H9 (cell line): ENCODE data around the gene HASPIN. TPM values are rescaled to one million over a fixed set of nuclear protein-coding genes. Genes with fewer than 3 reads are reported as not detected.

Source experiments
- DNase-seq: peaks from one replicate; pipeline ENCODE4 v3.0.0-alpha.2; 2017
- H2AFZ ChIP-seq: one replicate; pipeline ENCODE4 v1.6.1; 2013; ENCODE audit warnings: mild to moderate bottlenecking, low read length, control low read depth, moderate library complexity
- H2AK5ac ChIP-seq: 2 replicates; pipeline ENCODE4 v1.6.1; 2013; ENCODE audit warnings: low read length, control low read depth, mixed read lengths; ENCODE audit not compliant: insufficient read length
- H2BK120ac ChIP-seq: one replicate; pipeline ENCODE4 v1.6.1; 2013; ENCODE audit warnings: low read depth, mild to moderate bottlenecking, low read length, control low read depth, inconsistent platforms; ENCODE audit not compliant: poor library complexity, severe bottlenecking
- H2BK12ac ChIP-seq: 2 replicates; pipeline ENCODE4 v1.6.1; 2013; ENCODE audit warnings: low read length, control low read depth, mixed read lengths, low read depth; ENCODE audit not compliant: insufficient read length
- H2BK15ac ChIP-seq: 2 replicates; pipeline ENCODE4 v1.6.1; 2013; ENCODE audit warnings: low read depth, low read length, control low read depth
- H2BK20ac ChIP-seq: one replicate; pipeline ENCODE4 v1.6.1; 2013; ENCODE audit warnings: low read depth, mild to moderate bottlenecking, low read length, control low read depth, inconsistent platforms; ENCODE audit not compliant: poor library complexity, severe bottlenecking
- H2BK5ac ChIP-seq: 2 replicates; pipeline ENCODE4 v1.6.1; 2013; ENCODE audit warnings: low read length, control low read depth, mixed read lengths; ENCODE audit not compliant: insufficient read length
- H3K14ac ChIP-seq: 2 replicates; pipeline ENCODE4 v1.6.1; 2013; ENCODE audit warnings: low read length, control low read depth; ENCODE audit not compliant: insufficient read depth
- H3K18ac ChIP-seq: 2 replicates; pipeline ENCODE4 v1.6.1; 2013; ENCODE audit warnings: low read depth, mild to moderate bottlenecking, mixed read lengths, low read length, control low read depth; ENCODE audit not compliant: insufficient read length
- H3K23ac ChIP-seq: 2 replicates; pipeline ENCODE4 v1.6.1; 2013; ENCODE audit warnings: low read length, control low read depth, mixed read lengths, low read depth; ENCODE audit not compliant: insufficient read length
- H3K23me2 ChIP-seq: 2 replicates; pipeline ENCODE4 v1.6.1; 2013; ENCODE audit warnings: low read depth, mild to moderate bottlenecking, mixed read lengths, low read length, control low read depth; ENCODE audit not compliant: insufficient read length, poor library complexity, severe bottlenecking
- H3K27ac ChIP-seq: 2 replicates; pipeline ENCODE4 v1.5.1; 2013; ENCODE audit warnings: low read length, control low read depth, mixed read lengths, low read depth; ENCODE audit not compliant: insufficient read length
- H3K27me3 ChIP-seq: 2 replicates; pipeline ENCODE4 v1.6.1; 2013; ENCODE audit warnings: low read length, control low read depth, inconsistent platforms; ENCODE audit not compliant: insufficient read depth
- H3K4ac ChIP-seq: 2 replicates; pipeline ENCODE4 v1.6.1; 2013; ENCODE audit warnings: low read depth, mild to moderate bottlenecking, control low read depth, inconsistent platforms, low read length, moderate library complexity
- H3K4me1 ChIP-seq: 2 replicates; pipeline ENCODE4 v1.6.1; 2013; ENCODE audit warnings: low read length, control low read depth, inconsistent platforms; ENCODE audit not compliant: insufficient read depth
- H3K4me2 ChIP-seq: 2 replicates; pipeline ENCODE4 v1.6.1; 2013; ENCODE audit warnings: low read length, control low read depth, mixed read lengths; ENCODE audit not compliant: insufficient read length, insufficient read depth
- H3K56ac ChIP-seq: 2 replicates; pipeline ENCODE4 v1.6.1; 2013; ENCODE audit warnings: low read depth, mild to moderate bottlenecking, mixed read lengths, low read length, control low read depth; ENCODE audit not compliant: insufficient read length
- H3K79me1 ChIP-seq: 2 replicates; pipeline ENCODE4 v1.6.1; 2013; ENCODE audit warnings: low read depth, mild to moderate bottlenecking, moderate library complexity, low read length, control low read depth, inconsistent platforms; ENCODE audit not compliant: insufficient read depth, poor library complexity, severe bottlenecking
- H3K79me2 ChIP-seq: 2 replicates; pipeline ENCODE4 v1.6.1; 2013; ENCODE audit warnings: low read length, control low read depth, inconsistent platforms; ENCODE audit not compliant: insufficient read depth
- H3K9ac ChIP-seq: 2 replicates; pipeline ENCODE4 v1.6.1; 2013; ENCODE audit warnings: low read length, control low read depth, mixed read lengths; ENCODE audit not compliant: insufficient read length; ENCODE audit errors: extremely low read depth
- H3K9me3 ChIP-seq: one replicate; pipeline ENCODE4 v1.6.1; 2013; ENCODE audit warnings: low read depth, low read length, inconsistent platforms; ENCODE audit not compliant: control insufficient read depth
- H3T11ph ChIP-seq: one replicate; pipeline ENCODE4 v1.6.1; 2013; ENCODE audit warnings: mild to moderate bottlenecking, low read length, control low read depth, inconsistent platforms
- H4K20me1 ChIP-seq: one replicate; pipeline ENCODE4 v1.6.1; 2013; ENCODE audit not compliant: control insufficient read depth, insufficient read length, insufficient read depth
- H4K5ac ChIP-seq: 2 replicates; pipeline ENCODE4 v1.6.1; 2013; ENCODE audit warnings: low read depth, mild to moderate bottlenecking, mixed read lengths, low read length, control low read depth; ENCODE audit not compliant: insufficient read length
- H4K8ac ChIP-seq: replicated peaks from 2 replicates; pipeline ENCODE4 v1.6.1; 2013; ENCODE audit warnings: low read length, control low read depth, mixed read lengths, low read depth; ENCODE audit not compliant: insufficient read length
- H4K91ac ChIP-seq: 2 replicates; pipeline ENCODE4 v1.6.1; 2013; ENCODE audit warnings: low read depth, mild to moderate bottlenecking, moderate library complexity, mixed read lengths, low read length, control low read depth; ENCODE audit not compliant: insufficient read length
- H3K27ac Mint-ChIP-seq, 3 experiments: 2 replicates in 2 of 3; 3 replicates in 1 of 3; pipeline ENCODE4 v1.8.0; 2020 to 2021; ENCODE audit warnings: mixed read lengths in 3 of 3, mild to moderate bottlenecking in 1 of 3, moderate library complexity in 1 of 3
- H3K27me3 Mint-ChIP-seq: 2 replicates; pipeline ENCODE4 v1.8.0; 2021; ENCODE audit warnings: low read depth, mild to moderate bottlenecking, moderate library complexity, mixed read lengths
- H3K36me3 Mint-ChIP-seq, 3 experiments: 2 replicates in 2 of 3; 3 replicates in 1 of 3; pipeline ENCODE4 v1.8.0; 2020 to 2021; ENCODE audit warnings: low read depth in 3 of 3, mixed read lengths in 3 of 3; ENCODE audit not compliant: insufficient read depth in 1 of 3
- H3K4me1 Mint-ChIP-seq, 2 experiments: 2 replicates each; pipeline ENCODE4 v1.8.0; 2020; ENCODE audit warnings: mixed read lengths in 2 of 2
- H3K4me3 Mint-ChIP-seq, 2 experiments: 2 replicates in 1 of 2; 3 replicates in 1 of 2; pipeline ENCODE4 v1.8.0; 2020 to 2021; ENCODE audit warnings: mild to moderate bottlenecking in 2 of 2, mixed read lengths in 2 of 2, moderate library complexity in 1 of 2
- H3K9me3 Mint-ChIP-seq, 2 experiments: 2 replicates in 1 of 2; 3 replicates in 1 of 2; pipeline ENCODE4 v1.8.0; 2020; ENCODE audit warnings: mild to moderate bottlenecking in 2 of 2, mixed read lengths in 2 of 2, moderate library complexity in 1 of 2
- WGBS: extraction: QIAGEN DNeasy Blood & Tissue Kit; methylation state at CpG from one replicate; pipeline ENCODE4 v1.1.7; 2013; ENCODE audit warnings: missing lambda C conversion rate, low lambda C conversion rate, mixed read lengths; ENCODE audit not compliant: insufficient read length; ENCODE audit errors: extremely low coverage; 5-methylcytosine and 5-hydroxymethylcytosine counted together
- total RNA-seq: library from RNA; stranded (reverse); gene quantifications from 2 replicates; pipeline ENCODE4 v1.2.1, GENCODE V29; 2021
- TF ChIP-seq, protein P1 (sequence below): fragments of 200-600 bp; sonication (generic); conservative IDR thresholded peaks from 3 replicates; pipeline ENCODE4 v1.8.0; 2021; ENCODE audit warnings: antibody characterized with exemption, mild to moderate bottlenecking

HASPIN gene
- total RNA-seq, 1 experiment from 2014 or later, result 26.6 TPM

DNA sequence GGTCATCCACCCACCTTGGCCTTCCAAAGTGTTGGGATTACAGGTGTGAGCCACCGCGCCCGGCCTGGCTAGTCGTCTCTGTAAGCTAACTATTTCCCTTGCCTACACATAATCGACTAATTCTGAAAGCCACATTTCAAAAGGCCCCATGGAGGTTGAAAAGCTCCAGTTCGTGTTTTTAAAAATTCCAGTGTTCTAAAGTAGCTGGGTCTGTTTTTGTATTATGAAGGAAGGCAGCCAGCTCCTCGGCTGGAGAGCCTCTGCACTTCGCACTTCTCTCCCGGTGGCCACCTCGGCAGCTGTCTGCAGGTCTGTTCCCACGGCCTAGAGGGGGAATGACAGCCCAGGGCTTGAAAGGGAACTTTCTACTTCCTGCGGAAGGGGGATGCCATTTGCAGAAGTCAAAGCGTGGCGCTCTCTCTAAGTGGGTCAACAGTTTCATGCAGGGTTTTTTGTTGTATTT, 16.9 kb downstream of the HASPIN start:
- TF ChIP-seq, protein P1, sequence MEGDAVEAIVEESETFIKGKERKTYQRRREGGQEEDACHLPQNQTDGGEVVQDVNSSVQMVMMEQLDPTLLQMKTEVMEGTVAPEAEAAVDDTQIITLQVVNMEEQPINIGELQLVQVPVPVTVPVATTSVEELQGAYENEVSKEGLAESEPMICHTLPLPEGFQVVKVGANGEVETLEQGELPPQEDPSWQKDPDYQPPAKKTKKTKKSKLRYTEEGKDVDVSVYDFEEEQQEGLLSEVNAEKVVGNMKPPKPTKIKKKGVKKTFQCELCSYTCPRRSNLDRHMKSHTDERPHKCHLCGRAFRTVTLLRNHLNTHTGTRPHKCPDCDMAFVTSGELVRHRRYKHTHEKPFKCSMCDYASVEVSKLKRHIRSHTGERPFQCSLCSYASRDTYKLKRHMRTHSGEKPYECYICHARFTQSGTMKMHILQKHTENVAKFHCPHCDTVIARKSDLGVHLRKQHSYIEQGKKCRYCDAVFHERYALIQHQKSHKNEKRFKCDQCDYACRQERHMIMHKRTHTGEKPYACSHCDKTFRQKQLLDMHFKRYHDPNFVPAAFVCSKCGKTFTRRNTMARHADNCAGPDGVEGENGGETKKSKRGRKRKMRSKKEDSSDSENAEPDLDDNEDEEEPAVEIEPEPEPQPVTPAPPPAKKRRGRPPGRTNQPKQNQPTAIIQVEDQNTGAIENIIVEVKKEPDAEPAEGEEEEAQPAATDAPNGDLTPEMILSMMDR, result no peak
- no peak overlapping the region for H3K4me3 Mint-ChIP-seq
- no peak overlapping the region for H4K5ac ChIP-seq
- no peak overlapping the region for H4K91ac ChIP-seq
- H4K20me1 ChIP-seq, result no peaks in the 10 kb centered on the region
- no peak overlapping the region for H3K27ac Mint-ChIP-seq
- no peak overlapping the region for H3K9ac ChIP-seq
- no peak overlapping the region for H2BK12ac ChIP-seq
- no peaks in the 10 kb centered on the region for H3K27me3 ChIP-seq
- H2AK5ac ChIP-seq, result no peak overlapping the region
- H2BK20ac ChIP-seq, result no peak overlapping the region
- no peaks in the 10 kb centered on the region for H3K79me1 ChIP-seq
- no peaks in the 10 kb centered on the region for H3K23me2 ChIP-seq
- H3K14ac ChIP-seq, result no peak overlapping the region
- H3K27ac ChIP-seq, result no peak overlapping the region
- H3K36me3 Mint-ChIP-seq, result no peaks in the 10 kb centered on the region
- peaks cover 3% of the 10 kb centered on the region; the same call in 1 of the 2 replicates for H3K27me3 Mint-ChIP-seq
- H3K4ac ChIP-seq, result no peak overlapping the region
- no peak overlapping the region for H2BK15ac ChIP-seq
- H3K9me3 ChIP-seq, result no peaks in the 10 kb centered on the region
- H3K79me2 ChIP-seq, result no peaks in the 10 kb centered on the region
- H3K23ac ChIP-seq, result no peak overlapping the region
- no peaks in the 10 kb centered on the region for H3K9me3 Mint-ChIP-seq
- no peak overlapping the region for H3K56ac ChIP-seq
- H3K4me1 ChIP-seq, result no peaks in the 10 kb centered on the region
- no peak overlapping the region for H3T11ph ChIP-seq
- peaks cover 22 to 24% of the 10 kb centered on the region in 2 experiments for H3K4me1 Mint-ChIP-seq
- H3K4me2 ChIP-seq, result no peak overlapping the region
- H4K8ac ChIP-seq, result no peak overlapping the region
- whole genome bisulfite sequencing, result no CpG with 5 or more reads among the region's 14 CpGs
- no peak overlapping the region for H2BK5ac ChIP-seq
- H3K18ac ChIP-seq, result no peak overlapping the region
- no peak overlapping the region for H2AFZ ChIP-seq
- DNase-seq, result no peak
- no peak overlapping the region for H2BK120ac ChIP-seq
